Activated CD4-positive, alpha-beta T cell treated with anti-CD3 and anti-CD28 coated beads, Interleukin-2, amount 50 U/mL, for 24 hours (primary cell): ENCODE measurements around the gene NOXO1.
"Not testable (repeated sequence)": the region's sequence is repeated elsewhere in the genome, so short reads cannot be mapped to it uniquely, and the experiment has no call there.

Source experiments
- DNase-seq, 2 donors: peaks; one replicate each; pipeline ENCODE4 v3.0.0-alpha.2; 2020; ENCODE audit warnings: low read depth in 1 of 2, low spot score in 1 of 2

The NOXO1 gene

GRCh38 chr16:1963806-1964505, 17.3 kb downstream of the NOXO1 start:
- no peak for DNase-seq

GRCh38 chr16:1962161-1963153, 18.8 kb downstream of the NOXO1 start:
- DNase-seq, result not testable (repeated sequence)

- DNase-seq, result no peak
Observed at GRCh38 chr16:1961651-1962067, 19.6 kb downstream of the NOXO1 start.

- peak; percentile 53 to 59 for DNase-seq
Observed at GRCh38 chr16:1960665-1961630, 20.3 kb downstream of the NOXO1 start.

GRCh38 chr16:1959269-1960039, 21.8 kb downstream of the NOXO1 start, which contains the start of gene NDUFB10:
TSS of gene NDUFB10 (plus strand) at chr16:1959538. CDS start at chr16:1959625, 87 bp downstream.
- DNase-seq, result peak; percentile 78 to 87

- no peak for DNase-seq
Observed at GRCh38 chr16:1958715-1959268, 22.5 kb downstream of the NOXO1 start.

GRCh38 chr16:1958143-1958491, 23.2 kb downstream of the NOXO1 start:
- not testable (repeated sequence) for DNase-seq

GRCh38 chr16:1957434-1958142, 23.7 kb downstream of the NOXO1 start:
- not testable (repeated sequence) for DNase-seq

- DNase-seq, result no peak
Observed at GRCh38 chr16:1953734-1954133, 27.5 kb downstream of the NOXO1 start.

- no peak for DNase-seq
Observed at GRCh38 chr16:1950559-1950958, 30.7 kb downstream of the NOXO1 start.

- no peak for DNase-seq
Observed at GRCh38 chr16:1950047-1950446, 31.2 kb downstream of the NOXO1 start.

GRCh38 chr16:1949507-1949906, 31.8 kb downstream of the NOXO1 start:
- DNase-seq, result no peak

- no peak for DNase-seq
Observed at GRCh38 chr16:1947369-1947670, 33.9 kb downstream of the NOXO1 start.

GRCh38 chr16:1946495-1947368, 34.5 kb downstream of the NOXO1 start:
- no peak for DNase-seq

- DNase-seq, result no peak
Observed at GRCh38 chr16:1945559-1946391, 35.5 kb downstream of the NOXO1 start.

GRCh38 chr16:1944612-1945199, 36.6 kb downstream of the NOXO1 start:
- DNase-seq, result no peak
